ENCODE results near the gene CAMK4. TPM values are rescaled to one million over a fixed set of nuclear protein-coding genes. Genes with fewer than 3 reads are reported as not detected.

Gene CAMK4
- total and polyA plus RNA-seq, 5 donors from 2014 or later, result 85.3 to 167 (median 106) TPM

GRCh38 chr5:111425205-111425604 lies 201.0 kb downstream of the CAMK4 start:
- Histone ChIP-seq H3K9me3 (ENCODE audit: control insufficient read depth in 2 of 2, low read length in 2 of 2) (no peaks in the 10 kb centered on the region), H3K27me3 (ENCODE audit: control insufficient read depth, insufficient read depth, low read length) (no peaks in the 10 kb centered on the region), H3K4me1 (ENCODE audit: control insufficient read depth, insufficient read depth, low read length, poor library complexity, severe bottlenecking) (peaks cover 5% of the 10 kb centered on the region), H3K27ac (ENCODE audit: insufficient read depth, low read length, poor library complexity, severe bottlenecking) (no peak overlapping the region), H3K36me3 (ENCODE audit: control insufficient read depth, insufficient read depth, low read length) (peaks cover 17% of the 10 kb centered on the region), H3K4me3 (ENCODE audit: low read depth, low read length) (no peak overlapping the region)
- no peaks in the 10 kb centered on the region for H3K27me3 Mint-ChIP-seq
- H3K9me3 Mint-ChIP-seq, result peaks cover 0 to 5% (median 2%) of the 10 kb centered on the region in 7 donors
- peaks cover 20 to 55% (median 33%) of the 10 kb centered on the region in 4 donors for H3K4me1 Mint-ChIP-seq
- ATAC-seq (ENCODE audit: low read depth in 2 of 2) (no peak), DNase-seq (no peak)
- peaks cover 45% of the 10 kb centered on the region for H3K36me3 Mint-ChIP-seq
- no peak overlapping the region for H3K4me3 Mint-ChIP-seq
- no peak overlapping the region for H3K27ac Mint-ChIP-seq

GRCh38 chr5:111427762-111428161 lies 203.6 kb downstream of the CAMK4 start:
- no peak overlapping the region for H3K27ac ChIP-seq (ENCODE audit: insufficient read depth, low read length, poor library complexity, severe bottlenecking)
- DNase-seq, result no peak
- H3K27ac Mint-ChIP-seq, result peak overlapping the region in 1 of 3 donors; percentile 72

GRCh38 chr5:111432883-111433536 lies 208.8 kb downstream of the CAMK4 start:
- Histone ChIP-seq H3K9me3 (ENCODE audit: control insufficient read depth in 2 of 2, low read length in 2 of 2) (no peaks in the 10 kb centered on the region), H3K27ac (ENCODE audit: insufficient read depth, low read length, poor library complexity, severe bottlenecking) (no peak overlapping the region), H3K4me1 (ENCODE audit: control insufficient read depth, insufficient read depth, low read length, poor library complexity, severe bottlenecking) (peaks cover 12% of the 10 kb centered on the region), H3K27me3 (ENCODE audit: control insufficient read depth, insufficient read depth, low read length) (no peaks in the 10 kb centered on the region), H3K4me3 (ENCODE audit: low read depth, low read length) (no peak overlapping the region), H3K36me3 (ENCODE audit: control insufficient read depth, insufficient read depth, low read length) (peaks cover 2% of the 10 kb centered on the region)
- H3K4me3 Mint-ChIP-seq, result no peak overlapping the region
- DNase-seq (no peak), ATAC-seq (ENCODE audit: low read depth in 2 of 2) (no peak)
- peak overlapping the region in 2 of 3 donors; percentile 39 to 84 for H3K27ac Mint-ChIP-seq
- H3K36me3 Mint-ChIP-seq, result peaks cover 16% of the 10 kb centered on the region
- peaks cover 27 to 49% (median 40%) of the 10 kb centered on the region in 4 donors for H3K4me1 Mint-ChIP-seq
- peaks cover 0 to 2% (median 0%) of the 10 kb centered on the region in 7 donors for H3K9me3 Mint-ChIP-seq
- H3K27me3 Mint-ChIP-seq, result no peaks in the 10 kb centered on the region

More at GRCh38 chr5:111427762-111428161, 203.6 kb downstream of the CAMK4 start:
- peaks cover 17% of the 10 kb centered on the region for H3K36me3 ChIP-seq (ENCODE audit: control insufficient read depth, insufficient read depth, low read length)
- no peak overlapping the region for H3K4me3 Mint-ChIP-seq
- peaks cover 0 to 5% (median 2%) of the 10 kb centered on the region in 7 donors for H3K9me3 Mint-ChIP-seq
- peaks cover 23 to 56% (median 46%) of the 10 kb centered on the region in 4 donors for H3K4me1 Mint-ChIP-seq
- H3K27me3 ChIP-seq (ENCODE audit: control insufficient read depth, insufficient read depth, low read length), result no peaks in the 10 kb centered on the region
- no peaks in the 10 kb centered on the region for H3K9me3 ChIP-seq (ENCODE audit: control insufficient read depth in 2 of 2, low read length in 2 of 2)
- no peaks in the 10 kb centered on the region for H3K27me3 Mint-ChIP-seq
- H3K4me3 ChIP-seq (ENCODE audit: low read depth, low read length), result no peak overlapping the region
- ATAC-seq (ENCODE audit: low read depth in 2 of 2), result no peak
- H3K36me3 Mint-ChIP-seq, result peaks cover 30% of the 10 kb centered on the region
- peaks cover 12% of the 10 kb centered on the region for H3K4me1 ChIP-seq (ENCODE audit: control insufficient read depth, insufficient read depth, low read length, poor library complexity, severe bottlenecking)

GRCh38 chr5:111434800-111435199 lies 210.6 kb downstream of the CAMK4 start:
- peaks cover 26 to 43% (median 35%) of the 10 kb centered on the region in 4 donors for H3K4me1 Mint-ChIP-seq
- peaks cover 0 to 2% (median 0%) of the 10 kb centered on the region in 7 donors for H3K9me3 Mint-ChIP-seq
- Histone ChIP-seq H3K9me3 (ENCODE audit: control insufficient read depth in 2 of 2, low read length in 2 of 2) (no peaks in the 10 kb centered on the region), H3K36me3 (ENCODE audit: control insufficient read depth, insufficient read depth, low read length) (peaks cover 10% of the 10 kb centered on the region), H3K27ac (ENCODE audit: insufficient read depth, low read length, poor library complexity, severe bottlenecking) (no peak overlapping the region), H3K4me1 (ENCODE audit: control insufficient read depth, insufficient read depth, low read length, poor library complexity, severe bottlenecking) (peaks cover 6% of the 10 kb centered on the region), H3K4me3 (ENCODE audit: low read depth, low read length) (no peak overlapping the region), H3K27me3 (ENCODE audit: control insufficient read depth, insufficient read depth, low read length) (no peaks in the 10 kb centered on the region)
- no peaks in the 10 kb centered on the region for H3K27me3 Mint-ChIP-seq
- H3K4me3 Mint-ChIP-seq, result no peak overlapping the region
- peak overlapping the region in 1 of 3 donors; percentile 16 for H3K27ac Mint-ChIP-seq
- peaks cover 17% of the 10 kb centered on the region for H3K36me3 Mint-ChIP-seq
- DNase-seq (no peak), ATAC-seq (ENCODE audit: low read depth in 2 of 2) (no peak)

- H3K27ac Mint-ChIP-seq, result peak overlapping the region in 2 of 3 donors; percentile 6 to 21
- H3K27me3 Mint-ChIP-seq, result no peaks in the 10 kb centered on the region
- H3K36me3 ChIP-seq (ENCODE audit: control insufficient read depth, insufficient read depth, low read length), result peaks cover 16% of the 10 kb centered on the region
- H3K27ac ChIP-seq (ENCODE audit: insufficient read depth, low read length, poor library complexity, severe bottlenecking), result no peak overlapping the region
- no peaks in the 10 kb centered on the region for H3K4me1 ChIP-seq (ENCODE audit: control insufficient read depth, insufficient read depth, low read length, poor library complexity, severe bottlenecking)
- no peak overlapping the region for H3K4me3 ChIP-seq (ENCODE audit: low read depth, low read length)
- H3K36me3 Mint-ChIP-seq, result peaks cover 26% of the 10 kb centered on the region
- no peak for ATAC-seq (ENCODE audit: low read depth in 2 of 2)
- no peak for DNase-seq
- peaks cover 4 to 30% (median 19%) of the 10 kb centered on the region in 4 donors for H3K4me1 Mint-ChIP-seq
- no peaks in the 10 kb centered on the region for H3K27me3 ChIP-seq (ENCODE audit: control insufficient read depth, insufficient read depth, low read length)
- H3K9me3 Mint-ChIP-seq, result no peaks in the 10 kb centered on the region
- H3K4me3 Mint-ChIP-seq, result no peak overlapping the region
- H3K9me3 ChIP-seq (ENCODE audit: control insufficient read depth in 2 of 2, low read length in 2 of 2), result no peaks in the 10 kb centered on the region
These were observed 215.4 kb downstream of the CAMK4 start for GRCh38 chr5:111439473-111440075.

GRCh38 chr5:111447099-111447498 lies 222.9 kb downstream of the CAMK4 start:
- no peaks in the 10 kb centered on the region for H3K27me3 Mint-ChIP-seq
- peaks cover 41% of the 10 kb centered on the region for H3K36me3 Mint-ChIP-seq
- Histone ChIP-seq H3K4me1 (ENCODE audit: control insufficient read depth, insufficient read depth, low read length, poor library complexity, severe bottlenecking) (no peaks in the 10 kb centered on the region), H3K27ac (ENCODE audit: insufficient read depth, low read length, poor library complexity, severe bottlenecking) (no peak overlapping the region), H3K4me3 (ENCODE audit: low read depth, low read length) (no peak overlapping the region), H3K9me3 (ENCODE audit: control insufficient read depth in 2 of 2, low read length in 2 of 2) (no peaks in the 10 kb centered on the region), H3K36me3 (ENCODE audit: control insufficient read depth, insufficient read depth, low read length) (peaks cover 52% of the 10 kb centered on the region), H3K27me3 (ENCODE audit: control insufficient read depth, insufficient read depth, low read length) (no peaks in the 10 kb centered on the region)
- ATAC-seq (ENCODE audit: low read depth in 2 of 2), result no peak
- H3K27ac Mint-ChIP-seq, result no peak overlapping the region
- no peak overlapping the region for H3K4me3 Mint-ChIP-seq
- peaks cover 0 to 20% (median 13%) of the 10 kb centered on the region in 4 donors for H3K4me1 Mint-ChIP-seq
- no peaks in the 10 kb centered on the region for H3K9me3 Mint-ChIP-seq
- DNase-seq, result no peak

- Histone ChIP-seq H3K4me3 (ENCODE audit: low read depth, low read length) (no peak overlapping the region), H3K4me1 (ENCODE audit: control insufficient read depth, insufficient read depth, low read length, poor library complexity, severe bottlenecking) (no peaks in the 10 kb centered on the region), H3K36me3 (ENCODE audit: control insufficient read depth, insufficient read depth, low read length) (peaks cover 54% of the 10 kb centered on the region), H3K27ac (ENCODE audit: insufficient read depth, low read length, poor library complexity, severe bottlenecking) (no peak overlapping the region), H3K27me3 (ENCODE audit: control insufficient read depth, insufficient read depth, low read length) (no peaks in the 10 kb centered on the region), H3K9me3 (ENCODE audit: control insufficient read depth in 2 of 2, low read length in 2 of 2) (no peaks in the 10 kb centered on the region)
- Mint-ChIP-seq H3K4me3 (no peak overlapping the region), H3K27ac (peak overlapping the region in 2 of 3 donors; percentile 58 to 86), H3K27me3 (no peaks in the 10 kb centered on the region), H3K9me3 (no peaks in the 10 kb centered on the region), H3K36me3 (peaks cover 46% of the 10 kb centered on the region), H3K4me1 (peaks cover 0 to 22% (median 14%) of the 10 kb centered on the region in 4 donors)
- ATAC-seq (ENCODE audit: low read depth in 2 of 2), result no peak
- DNase-seq, result no peak
These were observed 223.6 kb downstream of the CAMK4 start for GRCh38 chr5:111447822-111448221.
